Activated CD4-positive, alpha-beta memory T cell treated with anti-CD3 and anti-CD28 coated beads for 36 hours (primary cell): Measurements from ENCODE around the gene ZC3HAV1L. TPM values are rescaled to one million over a fixed set of nuclear protein-coding genes. Genes with fewer than 3 reads are reported as not detected.
A peak's percentile ranks its signal among the peaks of the same experiment; 100 is the strongest.
"Not testable (repeated sequence)": the region's sequence is repeated elsewhere in the genome, so short reads cannot be mapped to it uniquely, and the experiment has no call there.

ENCODE experiments used
- CTCF ChIA-PET: fragments of 350-600 bp; sonication (Branson Sonifier 250); formaldehyde crosslinking; loops from one replicate; lab custom pipeline; 2021; ENCODE audit warnings: antibody characterized with exemption, inconsistent platforms; lab: Charles Lee
- POLR2A ChIA-PET: fragments of 350-600 bp; sonication (Branson Sonifier 250); formaldehyde crosslinking; loops from one replicate; lab custom pipeline; 2021; ENCODE audit warnings: antibody characterized with exemption; lab: Charles Lee
- DNase-seq: peaks from one replicate; pipeline ENCODE4 v3.0.0-alpha.2; 2020
- H3K27ac Mint-ChIP-seq: one replicate; pipeline ENCODE4 v1.8.0; 2021; ENCODE audit warnings: mixed read lengths
- H3K27me3 Mint-ChIP-seq: one replicate; pipeline ENCODE4 v1.8.0; 2021; ENCODE audit warnings: mixed read lengths
- H3K36me3 Mint-ChIP-seq: one replicate; pipeline ENCODE4 v1.8.0; 2021; ENCODE audit warnings: mixed read lengths
- H3K4me1 Mint-ChIP-seq: one replicate; pipeline ENCODE4 v1.8.0; 2021; ENCODE audit warnings: low read depth, mixed read lengths
- H3K4me3 Mint-ChIP-seq: one replicate; pipeline ENCODE4 v1.8.0; 2021; ENCODE audit warnings: mild to moderate bottlenecking, mixed read lengths
- H3K9me3 Mint-ChIP-seq: one replicate; pipeline ENCODE4 v1.8.0; 2021; ENCODE audit warnings: mixed read lengths
- intact Hi-C: fragments of 100-400 bp; cut with micrococcal nuclease; formaldehyde crosslinking; loops from one replicate; pipeline ENCODE4 v1.15.1; 2023
- total RNA-seq, 2 experiments: library from RNA; stranded (reverse); gene quantifications; one replicate each; pipeline ENCODE4 v1.2.3, GENCODE V29; 2021

The ZC3HAV1L gene
- total RNA-seq, 2 experiments from 2014 or later, result 11.8 to 14.7 TPM

DNA sequence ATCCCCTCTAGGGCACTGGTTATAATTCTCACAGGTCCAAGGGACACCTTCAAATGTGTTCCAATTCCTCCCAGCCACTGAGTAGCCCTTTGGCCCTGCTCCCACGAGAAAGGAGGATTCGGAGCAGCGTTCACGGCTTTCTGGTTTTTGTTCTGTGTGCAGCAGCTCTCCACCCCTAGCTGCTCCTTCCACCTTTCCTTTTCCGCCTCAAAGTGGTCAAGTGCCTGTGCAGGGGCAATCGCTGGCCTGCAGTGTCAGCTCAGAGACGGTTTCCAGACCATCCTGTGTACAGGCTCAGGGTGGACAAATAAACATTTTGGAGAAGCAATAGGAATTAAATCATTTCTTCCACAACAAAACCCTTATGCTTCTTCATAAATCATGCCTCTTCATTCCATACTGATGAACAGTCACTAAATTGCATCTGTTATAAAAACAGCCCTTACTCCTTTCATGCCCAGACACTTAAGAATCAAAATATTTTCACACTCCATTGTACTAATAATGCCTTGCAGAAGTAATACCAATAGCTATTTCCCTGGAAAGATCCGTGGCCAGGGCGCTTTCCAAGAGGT, 55.8 kb downstream of the ZC3HAV1L start:
- CTCF ChIA-PET, result interaction anchor here (1.2 to 1.6 kb wide), 2 partner anchors 34 to 93 kb away, joined by 3 to 15 read pairs; no protein-coding TSS in a partner anchor
- Mint-ChIP-seq H3K4me3 (peak overlapping the region; percentile 79), H3K27me3 (peaks cover 35% of the 10 kb centered on the region), H3K27ac (no peak overlapping the region), H3K4me1 (peaks cover 10% of the 10 kb centered on the region), H3K9me3 (no peaks in the 10 kb centered on the region), H3K36me3 (no peaks in the 10 kb centered on the region)
- intact Hi-C loops, result loop anchor here (1.0 to 10.0 kb wide), 2 partner anchors 94 to 235 kb away; no protein-coding TSS in a partner anchor
- no peak for DNase-seq
- POLR2A ChIA-PET, result no interaction called here

DNA sequence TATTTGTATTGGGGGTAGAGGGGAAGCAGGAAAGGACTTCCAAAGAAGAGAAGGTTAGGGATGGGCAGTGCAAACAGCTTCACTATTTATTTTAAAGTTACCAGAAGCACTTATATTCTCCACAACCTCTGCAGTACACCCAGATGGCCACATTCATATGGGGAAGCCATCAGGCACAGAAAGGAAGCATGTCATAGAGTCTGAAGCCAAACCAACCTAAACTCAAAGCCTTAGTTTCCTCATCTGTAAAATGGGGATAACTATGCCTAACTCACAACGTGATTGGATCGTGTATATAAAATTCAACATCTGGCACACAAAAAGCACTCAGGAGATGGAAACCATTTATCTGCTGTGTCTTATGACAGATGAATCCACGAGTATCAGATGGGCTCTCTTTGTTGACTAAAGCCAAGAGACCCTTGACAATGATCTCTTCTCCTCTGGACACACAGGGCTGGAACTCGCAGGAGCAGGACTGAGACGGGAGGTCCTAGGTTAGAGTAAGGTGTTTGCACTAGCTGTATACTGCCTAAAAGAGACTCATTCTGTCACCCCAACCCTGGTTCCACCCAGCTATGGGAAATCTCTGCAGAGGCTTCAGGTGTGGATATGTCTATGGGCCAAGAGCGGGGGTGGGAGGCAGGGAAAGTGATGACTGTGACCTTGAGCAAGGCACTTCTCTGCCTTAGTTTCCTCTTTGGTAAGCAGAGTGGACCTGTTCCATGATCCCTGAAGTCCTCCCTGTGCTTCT, 56.4 kb downstream of the ZC3HAV1L start:
- Mint-ChIP-seq H3K27ac (no peak overlapping the region), H3K9me3 (no peaks in the 10 kb centered on the region), H3K4me3 (no peak overlapping the region), H3K36me3 (no peaks in the 10 kb centered on the region), H3K27me3 (peaks cover 35% of the 10 kb centered on the region), H3K4me1 (peaks cover 10% of the 10 kb centered on the region)
- ChIA-PET CTCF (interaction anchor here (0.8 to 1.6 kb wide), 3 partner anchors 93 to 97 kb away, joined by 3 to 15 read pairs (median 5); no protein-coding TSS in a partner anchor), POLR2A (no interaction called here)
- intact Hi-C loops, result no loop called here
- DNase-seq, result no peak

DNA sequence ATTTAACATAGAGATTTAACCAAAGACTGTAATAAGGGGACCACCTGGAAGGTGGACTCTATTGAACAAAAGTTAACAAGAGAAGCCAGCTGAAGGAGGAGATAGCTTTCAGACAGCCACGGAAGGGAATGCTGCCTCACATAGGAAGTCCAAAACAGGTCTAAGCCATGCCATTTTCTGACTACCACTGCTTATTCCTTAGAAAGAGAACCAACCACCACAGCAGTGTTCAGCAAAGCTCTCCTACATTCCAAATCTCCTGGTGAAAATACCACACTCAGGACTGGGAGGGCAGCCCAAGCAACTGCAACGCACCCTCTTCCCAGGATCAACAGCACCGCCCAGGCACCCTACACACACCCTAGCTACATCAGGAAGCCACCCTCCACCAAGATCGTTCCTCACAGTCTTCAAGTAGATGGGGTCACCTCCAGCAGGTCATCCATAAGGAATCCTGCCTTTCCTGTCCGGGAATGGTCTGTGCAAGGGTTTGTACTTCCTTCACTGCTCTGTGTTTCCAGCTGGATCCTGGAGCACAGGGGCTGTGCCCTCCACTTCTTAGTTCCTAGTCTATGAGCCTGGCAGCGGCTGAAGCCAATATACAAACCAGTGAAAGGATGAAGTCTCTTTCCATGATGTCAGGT, 57.2 kb downstream of the ZC3HAV1L start:
- peaks cover 10% of the 10 kb centered on the region for H3K4me1 Mint-ChIP-seq
- peaks cover 35% of the 10 kb centered on the region for H3K27me3 Mint-ChIP-seq
- intact Hi-C loops, result no loop called here
- no peaks in the 10 kb centered on the region for H3K9me3 Mint-ChIP-seq
- POLR2A ChIA-PET, result no interaction called here
- no peak overlapping the region for H3K4me3 Mint-ChIP-seq
- no peaks in the 10 kb centered on the region for H3K36me3 Mint-ChIP-seq
- CTCF ChIA-PET, result interaction anchor here (0.8 to 0.9 kb wide), 2 partner anchors 92 to 96 kb away, joined by 3 to 5 read pairs; no protein-coding TSS in a partner anchor
- H3K27ac Mint-ChIP-seq, result no peak overlapping the region
- DNase-seq, result no peak

DNA sequence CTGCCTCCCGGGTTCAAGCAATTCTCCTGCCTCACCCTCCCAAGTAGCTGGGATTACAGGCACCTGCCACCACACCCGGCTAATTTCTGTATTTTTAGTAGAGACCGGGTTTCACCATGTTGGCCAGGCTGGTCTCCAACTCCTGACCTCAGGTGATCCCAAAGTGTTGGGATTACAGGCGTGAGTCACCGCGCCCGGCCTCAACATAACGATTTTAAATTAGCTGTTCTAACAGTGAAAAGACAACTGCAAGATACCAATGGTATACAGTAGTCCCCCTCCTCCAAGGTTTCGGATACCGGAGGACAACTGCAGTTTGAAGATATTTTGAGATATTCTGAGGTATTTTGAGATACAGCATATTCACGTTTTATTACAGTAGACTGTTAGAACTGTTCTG, 59.7 kb downstream of the ZC3HAV1L start:
- not testable (repeated sequence) for H3K4me3 Mint-ChIP-seq

More for the DNA sequence above, 59.7 kb downstream of the ZC3HAV1L start:
- H3K27ac Mint-ChIP-seq, H3K36me3 Mint-ChIP-seq, H3K4me1 Mint-ChIP-seq, H3K9me3 Mint-ChIP-seq, POLR2A ChIA-PET, DNase-seq, intact Hi-C loops: not testable (repeated sequence)
- H3K27me3 Mint-ChIP-seq, result peaks cover 27% of the 10 kb centered on the region
- CTCF ChIA-PET, result interaction anchor here (1.6 kb wide), 1 partner anchor 99 kb away, joined by 4 read pairs; no protein-coding TSS in a partner anchor

Other genes starting within 250 kb of the ZC3HAV1L start
- under 1 TPM; 0.19 to 0.39 TPM for gene TMEM213, start 238.0 kb downstream of the ZC3HAV1L start, total RNA-seq
- 1 to 10 TPM; 1.7 TPM for gene ATP6V0A4, start 237.8 kb downstream of the ZC3HAV1L start, total RNA-seq
- under 1 TPM; 0.85 to 0.95 TPM for gene KIAA1549, start 54.7 kb downstream of the ZC3HAV1L start, total RNA-seq
- gene ZC3HAV1, start 73.7 kb upstream of the ZC3HAV1L start, total RNA-seq, result 10 to 100 TPM; 99.3 to 99.6 TPM
- gene UBN2, start 195.2 kb upstream of the ZC3HAV1L start, total RNA-seq, result 10 to 100 TPM; 11.3 to 13.3 TPM